Omental fat pad (tissue), 4 donors: Measurements from ENCODE around the gene ILDR2. TPM values are rescaled to one million over a fixed set of nuclear protein-coding genes. Genes with fewer than 3 reads are reported as not detected.

Experiments
- ATAC-seq: fragments of 150-250 bp; one replicate; pipeline ENCODE4 v1.9.1; 2016; ENCODE audit warnings: mild to moderate bottlenecking, moderate library complexity; ENCODE audit not compliant: low FRiP score
- DNase-seq: peaks from one replicate; pipeline ENCODE4 v3.0.0-alpha.2; 2019; ENCODE audit warnings: low spot score
- CTCF ChIP-seq, 3 donors: fragments of 450-650 bp; IDR thresholded peaks; one replicate each; pipeline ENCODE4 v1.5.1; 2016 to 2017; ENCODE audit warnings: antibody characterized with exemption in 3 of 3, mild to moderate bottlenecking in 3 of 3, moderate library complexity in 2 of 3
- total RNA-seq, 4 donors: library from RNA; depleted of rRNA; stranded (reverse); fragments of >200 nt; gene quantifications; one replicate each; pipeline ENCODE4 v1.1.0, GENCODE V29; 2016

ILDR2 gene
- total RNA-seq, 4 donors from 2014 or later, result 3.5 to 15.3 (median 6.1) TPM; not detected in 1

DNA sequence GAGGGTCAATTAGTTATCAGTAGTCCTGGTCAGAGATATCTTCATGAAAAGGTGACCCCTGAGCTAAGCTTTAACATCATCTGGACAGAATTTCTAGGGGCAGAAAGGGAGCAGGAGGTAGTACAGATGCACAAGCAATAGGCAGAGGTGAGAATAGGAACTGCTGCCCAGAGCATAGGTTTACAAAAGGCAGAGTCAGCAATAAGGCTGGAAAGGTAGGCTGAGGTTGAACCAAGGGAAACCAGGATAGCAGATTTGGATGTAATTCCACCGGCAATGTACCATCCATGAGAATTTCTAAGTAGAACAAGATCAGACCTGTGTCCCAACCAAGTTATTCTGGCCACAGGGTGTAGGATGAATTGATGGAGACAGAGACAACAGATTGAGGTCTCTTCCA is 6.2 kb upstream of the ILDR2 start:
- DNase-seq (no peak), ATAC-seq (no peak)
- no peak for TF ChIP-seq CTCF (IDR thresholded peaks at IDR 0.05)

DNA sequence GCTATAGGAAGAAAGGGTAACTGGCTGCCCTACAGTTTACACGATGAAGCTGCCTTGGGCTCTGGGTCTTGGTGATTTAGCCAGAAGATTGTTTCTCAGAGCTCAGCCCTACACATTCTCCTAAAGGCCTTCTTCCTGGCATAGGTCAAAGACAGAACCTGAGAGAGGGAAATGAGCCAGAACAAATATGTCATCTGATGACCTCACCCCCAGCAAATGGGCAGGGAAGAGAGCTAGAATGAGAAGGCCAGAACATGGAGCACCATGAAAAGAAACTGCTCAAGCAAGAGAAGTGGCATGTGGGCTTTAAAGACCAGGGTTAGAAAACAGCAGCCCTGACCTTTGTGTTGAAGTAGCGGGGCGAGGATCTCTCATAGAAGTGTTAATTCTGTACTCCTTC is 5.5 kb upstream of the ILDR2 start:
- DNase-seq (no peak), ATAC-seq (no peak)
- no peak for TF ChIP-seq CTCF (IDR thresholded peaks at IDR 0.05)

GRCh38 chr1:166980383-166980782 is 5.0 kb upstream of the ILDR2 start:
- TF ChIP-seq CTCF (IDR thresholded peaks at IDR 0.05), result no peak
- ATAC-seq (no peak), DNase-seq (no peak)

DNA sequence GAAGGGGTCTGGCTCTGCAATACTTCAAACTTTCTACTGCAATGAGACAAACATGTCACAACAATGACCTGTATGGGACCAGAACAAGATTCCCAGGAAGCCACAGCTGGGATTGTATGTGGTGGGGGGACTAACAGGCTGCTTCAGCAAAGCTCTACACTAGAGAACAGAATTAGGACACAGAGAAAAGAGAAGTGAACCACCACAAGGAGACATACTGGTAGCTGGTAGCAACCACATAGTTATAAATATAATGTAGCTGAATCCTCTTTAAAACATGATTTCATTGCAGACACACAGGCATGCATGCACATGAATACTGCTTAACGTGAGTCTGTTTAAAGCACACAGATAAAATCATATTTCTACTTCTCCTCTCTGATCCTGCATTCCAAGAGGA is 3.5 kb upstream of the ILDR2 start:
- no peak for TF ChIP-seq CTCF (IDR thresholded peaks at IDR 0.05)
- ATAC-seq (no peak), DNase-seq (no peak)

GRCh38 chr1:166977951-166978350 is 2.6 kb upstream of the ILDR2 start:
- ATAC-seq (no peak), DNase-seq (no peak)
- no peak for TF ChIP-seq CTCF (IDR thresholded peaks at IDR 0.05)

DNA sequence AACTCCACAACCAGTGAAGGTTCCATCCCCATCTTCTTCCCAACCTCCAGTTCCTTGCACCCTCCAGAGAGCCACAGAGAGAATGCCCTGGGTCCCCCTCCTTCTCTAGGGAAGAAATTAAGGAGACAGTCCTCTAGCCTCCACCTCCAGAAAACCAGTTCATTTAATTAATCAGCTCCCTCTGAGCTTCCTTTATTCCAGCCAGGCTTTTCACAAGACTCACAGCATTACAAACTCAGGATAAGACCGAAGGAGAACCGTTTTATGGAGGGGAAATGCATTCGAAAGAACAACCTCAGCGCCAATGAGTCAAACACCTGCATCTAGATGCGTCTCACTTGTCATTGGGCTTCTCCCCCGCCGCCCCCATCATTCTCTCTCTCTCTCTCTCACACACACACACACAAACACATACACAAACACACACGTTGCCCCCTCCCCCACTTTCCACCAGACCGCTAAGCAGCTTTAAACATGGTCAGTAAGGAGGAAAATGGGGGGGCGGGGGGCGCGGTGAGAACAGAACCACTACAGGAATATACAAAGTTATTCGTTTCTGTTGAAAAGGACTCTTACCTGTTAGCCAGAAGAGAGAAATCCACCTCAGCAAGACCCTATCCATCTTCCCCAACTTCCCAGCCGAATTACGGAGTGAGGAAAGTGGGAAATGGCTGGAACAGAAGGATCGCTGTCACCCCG is 544 bp downstream of the ILDR2 start:
- no peak for DNase-seq
- TF ChIP-seq CTCF (IDR thresholded peaks at IDR 0.05), result no peak
- ATAC-seq, result peak; percentile 21

DNA sequence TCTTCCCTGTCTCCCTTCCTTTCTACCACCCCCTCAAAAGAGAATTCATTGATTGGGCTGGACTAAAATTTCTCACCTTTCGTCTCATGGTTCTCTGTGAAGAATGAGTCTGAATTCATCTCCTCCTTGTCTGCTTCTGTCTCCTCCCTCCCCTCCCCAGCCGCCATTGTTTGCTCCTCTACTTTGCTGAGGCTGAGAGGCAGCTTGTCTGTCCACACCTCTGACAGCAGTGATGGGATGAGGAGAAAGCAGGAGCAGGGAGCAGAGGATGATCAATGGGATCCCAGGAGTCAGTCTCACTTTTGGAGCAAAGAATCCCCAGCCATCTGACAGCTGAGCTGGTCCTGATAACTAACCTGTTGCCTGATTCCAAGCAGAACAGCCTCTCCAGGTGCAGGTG is 2.5 kb downstream of the ILDR2 start:
- no peak for TF ChIP-seq CTCF (IDR thresholded peaks at IDR 0.05)
- DNase-seq (no peak), ATAC-seq (no peak)
